WTC11 (cell line): ENCODE data around the gene TAF5. TPM values are rescaled to one million over a fixed set of nuclear protein-coding genes. Genes with fewer than 3 reads are reported as not detected.

Experiments used
- ATAC-seq: fragments of 200-7000 bp; cut with Tn5 transposase; 2 replicates; pipeline ENCODE4 v1.10.0; 2021; ENCODE audit warnings: mild to moderate bottlenecking, moderate library complexity
- CTCF ChIA-PET: fragments of 300-600 bp; sonication (Branson Sonifier 250); formaldehyde crosslinking; loops from one replicate; lab custom pipeline; 2021; ENCODE audit warnings: antibody characterized with exemption; lab: Charles Lee
- POLR2A ChIA-PET: fragments of 350-600 bp; sonication (Branson Sonifier 250); formaldehyde crosslinking; loops from one replicate; lab custom pipeline; 2021; ENCODE audit warnings: antibody characterized with exemption; lab: Charles Lee
- DNase-seq: peaks from one replicate; pipeline ENCODE4 v3.0.0; 2021; ENCODE audit warnings: low spot score
- H3K27ac Mint-ChIP-seq: 2 replicates; pipeline ENCODE4 v1.8.0; 2021; ENCODE audit warnings: mixed read lengths
- H3K27me3 Mint-ChIP-seq: 2 replicates; pipeline ENCODE4 v1.8.0; 2021; ENCODE audit warnings: low read depth, mild to moderate bottlenecking, moderate library complexity, mixed read lengths
- H3K36me3 Mint-ChIP-seq: 2 replicates; pipeline ENCODE4 v1.8.0; 2021; ENCODE audit warnings: mixed read lengths
- H3K4me1 Mint-ChIP-seq: 2 replicates; pipeline ENCODE4 v1.8.0; 2022; ENCODE audit warnings: mixed read lengths
- H3K4me3 Mint-ChIP-seq: 2 replicates; pipeline ENCODE4 v1.8.0; 2021; ENCODE audit warnings: mild to moderate bottlenecking, moderate library complexity, mixed read lengths
- H3K9me3 Mint-ChIP-seq: 2 replicates; pipeline ENCODE4 v1.8.0; 2021; ENCODE audit warnings: mixed read lengths
- ATF1 ChIP-seq: sonication (generic); formaldehyde crosslinking; IDR thresholded peaks from 2 replicates; pipeline ENCODE4 v1.8.1; 2023; ENCODE audit warnings: mild to moderate bottlenecking, moderate library complexity, missing genetic modification reagents
- FOXP4 ChIP-seq: sonication (generic); formaldehyde crosslinking; IDR thresholded peaks from 2 replicates; pipeline ENCODE4 v1.8.0; 2022; ENCODE audit warnings: mild to moderate bottlenecking, missing genetic modification reagents
- HMGA2 ChIP-seq: fragments of 250-450 bp; sonication (Bioruptor Pico); IDR thresholded peaks from 2 replicates; pipeline ENCODE4 v1.4.0; 2021; ENCODE audit warnings: mild to moderate bottlenecking, moderate library complexity
- KAT7 ChIP-seq: sonication (generic); formaldehyde crosslinking; IDR thresholded peaks from 2 replicates; pipeline ENCODE4 v1.8.1; 2023; ENCODE audit warnings: missing genetic modification reagents, mild to moderate bottlenecking, borderline replicate concordance
- NFATC4 ChIP-seq: fragments of 250-450 bp; sonication (Bioruptor Pico); IDR thresholded peaks from 2 replicates; pipeline ENCODE4 v1.9.0; 2021; ENCODE audit warnings: mild to moderate bottlenecking
- NFE2L1 ChIP-seq: sonication (generic); formaldehyde crosslinking; IDR thresholded peaks from 2 replicates; pipeline ENCODE4 v1.8.1; 2023; ENCODE audit warnings: missing genetic modification reagents
- NR1H2 ChIP-seq: sonication (generic); formaldehyde crosslinking; IDR thresholded peaks from 2 replicates; pipeline ENCODE4 v1.9.0; 2021; ENCODE audit warnings: mild to moderate bottlenecking, moderate library complexity, missing genetic modification reagents
- TP53 ChIP-seq: sonication (generic); formaldehyde crosslinking; IDR thresholded peaks from 2 replicates; pipeline ENCODE4 v1.8.1; 2023; ENCODE audit warnings: mild to moderate bottlenecking, missing genetic modification reagents
- ZNF263 ChIP-seq: sonication (generic); formaldehyde crosslinking; IDR thresholded peaks from 2 replicates; pipeline ENCODE4 v1.8.1; 2022; ENCODE audit warnings: low read depth, mild to moderate bottlenecking, moderate library complexity, missing genetic modification reagents
- ZNF317 ChIP-seq: sonication (generic); formaldehyde crosslinking; IDR thresholded peaks from 2 replicates; pipeline ENCODE4 v1.8.1; 2023; ENCODE audit warnings: low read depth, mild to moderate bottlenecking, moderate library complexity, missing genetic modification reagents, borderline replicate concordance
- total RNA-seq: library from RNA; stranded (reverse); gene quantifications from 3 replicates; pipeline ENCODE4 v1.2.3, GENCODE V29; 2021
- TF ChIP-seq, protein P1 (sequence below): sonication (generic); formaldehyde crosslinking; IDR thresholded peaks from 2 replicates; pipeline ENCODE4 v1.8.0; 2023; ENCODE audit warnings: missing genetic modification reagents
- TF ChIP-seq, protein P2 (sequence below): sonication (generic); formaldehyde crosslinking; IDR thresholded peaks from 2 replicates; pipeline ENCODE4 v1.8.1; 2023; ENCODE audit warnings: mild to moderate bottlenecking, missing genetic modification reagents, moderate library complexity
- TF ChIP-seq, protein P3 (sequence below): sonication (generic); formaldehyde crosslinking; IDR thresholded peaks from 2 replicates; pipeline ENCODE4 v1.8.0; 2022; ENCODE audit warnings: mild to moderate bottlenecking, missing genetic modification reagents

Gene TAF5
- total RNA-seq, 1 experiment from 2014 or later = 14.9 TPM

- H3K36me3 Mint-ChIP-seq = peaks cover 32% of the 10 kb centered on the region
- no peak for TF ChIP-seq NR1H2 (CRISPR knock-in tag)
- TF ChIP-seq KAT7 (CRISPR knock-in tag) = no peak
- no peak for TF ChIP-seq ZNF317 (CRISPR knock-in tag)
- TF ChIP-seq, protein P1, sequence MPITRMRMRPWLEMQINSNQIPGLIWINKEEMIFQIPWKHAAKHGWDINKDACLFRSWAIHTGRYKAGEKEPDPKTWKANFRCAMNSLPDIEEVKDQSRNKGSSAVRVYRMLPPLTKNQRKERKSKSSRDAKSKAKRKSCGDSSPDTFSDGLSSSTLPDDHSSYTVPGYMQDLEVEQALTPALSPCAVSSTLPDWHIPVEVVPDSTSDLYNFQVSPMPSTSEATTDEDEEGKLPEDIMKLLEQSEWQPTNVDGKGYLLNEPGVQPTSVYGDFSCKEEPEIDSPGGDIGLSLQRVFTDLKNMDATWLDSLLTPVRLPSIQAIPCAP = no peak
- H3K27ac Mint-ChIP-seq = no peak overlapping the region
- H3K4me3 Mint-ChIP-seq = no peak overlapping the region
- ATAC-seq = no peak
- ChIA-PET CTCF (no interaction called here), POLR2A (no interaction called here)
- H3K9me3 Mint-ChIP-seq = no peaks in the 10 kb centered on the region
- DNase-seq = no peak
- no peaks in the 10 kb centered on the region for H3K4me1 Mint-ChIP-seq
- H3K27me3 Mint-ChIP-seq = no peaks in the 10 kb centered on the region
Observed at GRCh38 chr10:103382769-103383168, 15.0 kb downstream of the TAF5 start.

GRCh38 chr10:103394180-103394579 lies 26.4 kb downstream of the TAF5 start:
- ATAC-seq (no peak), DNase-seq (no peak)
- TF ChIP-seq ZNF263 (no peak), NFATC4 (CRISPR knock-in tag) (no peak), ATF1 (CRISPR knock-in tag) (no peak), HMGA2 (CRISPR knock-in tag) (no peak), NFE2L1 (no peak)
- TF ChIP-seq, protein P2, sequence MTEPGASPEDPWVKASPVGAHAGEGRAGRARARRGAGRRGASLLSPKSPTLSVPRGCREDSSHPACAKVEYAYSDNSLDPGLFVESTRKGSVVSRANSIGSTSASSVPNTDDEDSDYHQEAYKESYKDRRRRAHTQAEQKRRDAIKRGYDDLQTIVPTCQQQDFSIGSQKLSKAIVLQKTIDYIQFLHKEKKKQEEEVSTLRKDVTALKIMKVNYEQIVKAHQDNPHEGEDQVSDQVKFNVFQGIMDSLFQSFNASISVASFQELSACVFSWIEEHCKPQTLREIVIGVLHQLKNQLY = no peak
- ChIA-PET CTCF (interaction anchor here (1.2 kb wide), 1 partner anchor 64 kb away, joined by 3 read pairs; the partner anchor contains the start of gene CALHM1), POLR2A (interaction anchor here (0.6 kb wide), 1 partner anchor 34 kb away, joined by 3 read pairs; no protein-coding TSS in a partner anchor)
- Mint-ChIP-seq H3K36me3 (peaks cover 57% of the 10 kb centered on the region), H3K4me3 (peak overlapping the region; percentile 40), H3K27me3 (no peaks in the 10 kb centered on the region), H3K27ac (no peak overlapping the region), H3K9me3 (no peaks in the 10 kb centered on the region), H3K4me1 (peaks cover 25% of the 10 kb centered on the region)

DNA sequence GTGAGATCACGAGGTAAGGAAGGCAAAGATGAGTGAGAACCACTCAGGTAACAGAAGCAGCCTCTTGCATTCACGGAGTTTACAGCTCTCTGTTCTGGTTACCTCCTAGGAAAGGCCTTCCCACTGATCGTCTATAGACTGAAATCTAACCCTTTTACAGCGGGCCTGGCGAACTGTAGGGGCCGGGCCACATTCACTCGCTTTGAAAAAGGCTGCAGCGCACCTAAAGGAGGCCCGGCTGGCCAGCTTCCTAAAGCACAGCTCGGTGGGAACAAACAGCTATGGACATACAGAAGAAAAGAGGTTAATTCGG lies 27.9 kb downstream of the TAF5 start:
- CTCF ChIA-PET = interaction anchor here (0.6 to 1.3 kb wide), 2 partner anchors 32 to 90 kb away, joined by 3 to 4 read pairs; no protein-coding TSS in a partner anchor
- no peaks in the 10 kb centered on the region for H3K9me3 Mint-ChIP-seq

More for the DNA sequence above, 27.9 kb downstream of the TAF5 start:
- Mint-ChIP-seq H3K27ac (peak overlapping the region; percentile 94), H3K27me3 (no peaks in the 10 kb centered on the region), H3K36me3 (peaks cover 62% of the 10 kb centered on the region), H3K4me3 (peak overlapping the region; percentile 100), H3K4me1 (peaks cover 25% of the 10 kb centered on the region)
- POLR2A ChIA-PET = interaction anchor here (0.6 kb wide), 2 partner anchors 9 to 27 kb away, joined by 3 to 4 read pairs; no protein-coding TSS in a partner anchor
- no peak for ATAC-seq
- no peak for DNase-seq
- TF ChIP-seq FOXP4 (CRISPR knock-in tag) (no peak), TP53 (CRISPR knock-in tag) (no peak)
- TF ChIP-seq, protein P3, sequence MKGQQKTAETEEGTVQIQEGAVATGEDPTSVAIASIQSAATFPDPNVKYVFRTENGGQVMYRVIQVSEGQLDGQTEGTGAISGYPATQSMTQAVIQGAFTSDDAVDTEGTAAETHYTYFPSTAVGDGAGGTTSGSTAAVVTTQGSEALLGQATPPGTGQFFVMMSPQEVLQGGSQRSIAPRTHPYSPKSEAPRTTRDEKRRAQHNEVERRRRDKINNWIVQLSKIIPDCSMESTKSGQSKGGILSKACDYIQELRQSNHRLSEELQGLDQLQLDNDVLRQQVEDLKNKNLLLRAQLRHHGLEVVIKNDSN = no peak
